Smooth muscle cell (in vitro differentiated cells): Measurements from ENCODE around the gene RABEP2. TPM values are rescaled to one million over a fixed set of nuclear protein-coding genes. Genes with fewer than 3 reads are reported as not detected.

ENCODE experiments used
- DNase-seq: peaks from one replicate; lab custom pipeline; 2025; ENCODE audit not compliant: unreplicated experiment; lab: John Stamatoyannopoulos, UW
- H2AFZ ChIP-seq: fragments of 200-600 bp; sonication (generic); 2 replicates; pipeline ENCODE4 v1.6.0; 2016; ENCODE audit warnings: antibody characterized with exemption, low read depth, mild to moderate bottlenecking
- H3F3A ChIP-seq: fragments of 200-600 bp; sonication (generic); 2 replicates; pipeline ENCODE4 v1.6.0; 2017; ENCODE audit warnings: antibody characterized with exemption, low read depth
- H3K27ac ChIP-seq: fragments of 200-600 bp; sonication (generic); 2 replicates; pipeline ENCODE4 v1.5.1; 2016; ENCODE audit warnings: low read depth, mild to moderate bottlenecking
- H3K27me3 ChIP-seq: fragments of 200-600 bp; sonication (generic); 2 replicates; pipeline ENCODE4 v1.6.1; 2016; ENCODE audit warnings: low read depth, mild to moderate bottlenecking
- H3K36me3 ChIP-seq: fragments of 200-600 bp; sonication (generic); 2 replicates; pipeline ENCODE4 v1.5.1; 2016; ENCODE audit warnings: low read depth
- H3K4me1 ChIP-seq: fragments of 200-600 bp; sonication (generic); 2 replicates; pipeline ENCODE4 v1.5.1; 2016; ENCODE audit warnings: low read depth
- H3K4me2 ChIP-seq: fragments of 200-600 bp; sonication (generic); 2 replicates; pipeline ENCODE4 v1.6.0; 2016; ENCODE audit warnings: mild to moderate bottlenecking
- H3K4me3 ChIP-seq: fragments of 200-600 bp; sonication (generic); 2 replicates; pipeline ENCODE4 v1.5.1; 2016; ENCODE audit warnings: mild to moderate bottlenecking
- H3K79me2 ChIP-seq: fragments of 200-600 bp; sonication (generic); 2 replicates; pipeline ENCODE4 v1.6.0; 2016; ENCODE audit warnings: low read depth, mild to moderate bottlenecking
- H3K9ac ChIP-seq: fragments of 200-600 bp; sonication (generic); 2 replicates; pipeline ENCODE4 v1.6.0; 2016; ENCODE audit warnings: low read depth
- H3K9me3 ChIP-seq: fragments of 200-600 bp; sonication (generic); replicated peaks from 2 replicates; pipeline ENCODE4 v1.5.1; 2016; ENCODE audit warnings: low read depth
- H4K20me1 ChIP-seq: fragments of 200-600 bp; sonication (generic); 2 replicates; pipeline ENCODE4 v1.6.0; 2016; ENCODE audit warnings: low read depth
- WGBS: methylation state at CpG from one replicate; pipeline ENCODE4 v1.1.7; 2016; ENCODE audit warnings: low lambda C conversion rate; 5-methylcytosine and 5-hydroxymethylcytosine counted together
- polyA plus RNA-seq: library from polyadenylated mRNA; unstranded; fragments of >200 nt; fragmentation: Nextera tagmentation; extraction: Ambion mirVana; gene quantifications from 2 replicates; pipeline ENCODE4 v1.2.1, GENCODE V29; 2016
- total RNA-seq: library from RNA; depleted of rRNA; stranded (reverse); fragments of >200 nt; gene quantifications from 2 replicates; pipeline ENCODE4 v1.2.3, GENCODE V29; 2014
- TF ChIP-seq, protein P1 (sequence below): fragments of 200-600 bp; sonication (generic); IDR thresholded peaks from 2 replicates; pipeline ENCODE4 v1.5.1; 2017; ENCODE audit warnings: borderline replicate concordance, mild to moderate bottlenecking, antibody characterized with exemption; ENCODE audit not compliant: insufficient read depth, poor library complexity, severe bottlenecking

The RABEP2 gene
- total and polyA plus RNA-seq, 2 experiments from 2014 or later: 14.7 to 16.6 TPM

DNA sequence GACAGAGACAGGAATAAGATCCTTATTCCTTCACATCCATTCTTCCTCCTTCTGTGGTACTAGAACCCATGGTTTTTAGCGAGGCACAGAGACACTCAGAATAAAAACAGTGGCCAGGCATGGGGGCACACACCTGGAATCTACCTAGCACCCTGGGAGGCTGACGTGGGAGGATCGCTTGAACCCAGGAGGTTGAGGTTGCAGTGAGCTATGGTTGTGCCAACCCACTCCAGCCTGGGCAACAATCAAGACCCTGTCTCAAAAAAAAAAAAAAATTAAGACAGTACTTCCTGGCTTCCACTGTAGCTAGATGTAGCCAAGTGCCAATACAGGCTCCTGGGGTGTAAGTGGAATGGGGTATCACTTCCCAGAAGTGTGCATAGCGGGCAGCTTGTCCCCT lies 42.1 kb upstream of the RABEP2 start:
- H3K36me3 ChIP-seq: no peaks in the 10 kb centered on the region
- no peaks in the 10 kb centered on the region for H3F3A ChIP-seq
- H3K79me2 ChIP-seq: no peaks in the 10 kb centered on the region
- DNase-seq: no peak
- no peaks in the 10 kb centered on the region for H3K27me3 ChIP-seq
- no peak overlapping the region for H3K4me3 ChIP-seq
- no peaks in the 10 kb centered on the region for H4K20me1 ChIP-seq
- no peaks in the 10 kb centered on the region for H3K4me1 ChIP-seq
- H3K9me3 ChIP-seq: no peaks in the 10 kb centered on the region
- TF ChIP-seq, protein P1, sequence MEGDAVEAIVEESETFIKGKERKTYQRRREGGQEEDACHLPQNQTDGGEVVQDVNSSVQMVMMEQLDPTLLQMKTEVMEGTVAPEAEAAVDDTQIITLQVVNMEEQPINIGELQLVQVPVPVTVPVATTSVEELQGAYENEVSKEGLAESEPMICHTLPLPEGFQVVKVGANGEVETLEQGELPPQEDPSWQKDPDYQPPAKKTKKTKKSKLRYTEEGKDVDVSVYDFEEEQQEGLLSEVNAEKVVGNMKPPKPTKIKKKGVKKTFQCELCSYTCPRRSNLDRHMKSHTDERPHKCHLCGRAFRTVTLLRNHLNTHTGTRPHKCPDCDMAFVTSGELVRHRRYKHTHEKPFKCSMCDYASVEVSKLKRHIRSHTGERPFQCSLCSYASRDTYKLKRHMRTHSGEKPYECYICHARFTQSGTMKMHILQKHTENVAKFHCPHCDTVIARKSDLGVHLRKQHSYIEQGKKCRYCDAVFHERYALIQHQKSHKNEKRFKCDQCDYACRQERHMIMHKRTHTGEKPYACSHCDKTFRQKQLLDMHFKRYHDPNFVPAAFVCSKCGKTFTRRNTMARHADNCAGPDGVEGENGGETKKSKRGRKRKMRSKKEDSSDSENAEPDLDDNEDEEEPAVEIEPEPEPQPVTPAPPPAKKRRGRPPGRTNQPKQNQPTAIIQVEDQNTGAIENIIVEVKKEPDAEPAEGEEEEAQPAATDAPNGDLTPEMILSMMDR: no peak
- no peak overlapping the region for H3K9ac ChIP-seq
- no peak overlapping the region for H3K4me2 ChIP-seq
- no peak overlapping the region for H2AFZ ChIP-seq
- H3K27ac ChIP-seq: no peak overlapping the region
- 90% methylated on average over 4 of the region's 4 CpGs for WGBS

DNA sequence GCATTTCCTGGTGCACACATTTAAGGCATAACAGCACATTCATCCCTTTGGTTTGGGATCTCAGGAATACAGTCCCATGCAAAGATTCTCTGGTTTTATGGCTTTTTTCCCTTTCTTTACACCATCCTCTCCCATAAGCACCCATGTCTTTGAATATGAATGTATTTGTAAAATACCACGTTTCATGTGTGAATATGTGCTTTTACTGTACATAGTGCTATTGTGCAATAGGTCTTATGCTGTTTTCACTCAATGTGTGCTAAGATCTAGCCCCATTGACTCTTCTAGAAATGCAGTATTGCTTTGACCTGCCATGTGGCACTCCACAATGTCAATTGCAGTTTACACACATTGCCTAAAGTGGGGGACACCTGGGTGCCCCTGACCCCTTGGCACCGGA lies 39.5 kb upstream of the RABEP2 start:
- H3K4me3 ChIP-seq: no peak overlapping the region
- no peak overlapping the region for H3K4me2 ChIP-seq
- DNase-seq: no peak

DNA sequence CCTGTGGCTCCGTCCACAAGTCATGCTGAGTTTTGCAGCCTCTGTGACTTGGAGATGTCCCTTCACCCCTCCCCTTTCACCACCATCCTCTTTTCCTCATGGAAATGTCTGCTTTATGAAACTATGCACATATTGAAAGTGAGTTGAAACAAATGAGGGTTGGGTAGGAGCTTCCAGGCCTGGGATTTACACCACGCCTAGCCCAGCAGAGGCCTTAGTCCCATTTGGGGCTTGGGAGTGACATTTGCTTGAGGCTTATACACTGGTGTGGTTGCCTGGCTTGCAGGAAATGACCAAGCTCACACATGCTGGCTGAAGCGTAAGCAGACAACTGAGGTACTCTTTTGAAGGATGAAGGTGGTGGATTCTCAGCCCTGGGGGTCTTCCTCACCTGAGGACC lies 39.0 kb upstream of the RABEP2 start:
- no peaks in the 10 kb centered on the region for H3K4me1 ChIP-seq
- no peak for DNase-seq
- H3K27ac ChIP-seq: no peak overlapping the region
- H3K4me2 ChIP-seq: no peak overlapping the region
- H3K4me3 ChIP-seq: no peak overlapping the region
- TF ChIP-seq, protein P1: no peak
- 95% methylated on average over 3 of the region's 3 CpGs for WGBS
- no peak overlapping the region for H3K9ac ChIP-seq
- H3K27me3 ChIP-seq: no peaks in the 10 kb centered on the region
- H3F3A ChIP-seq: no peaks in the 10 kb centered on the region
- H2AFZ ChIP-seq: no peak overlapping the region
- no peaks in the 10 kb centered on the region for H3K9me3 ChIP-seq
- no peaks in the 10 kb centered on the region for H3K79me2 ChIP-seq
- no peaks in the 10 kb centered on the region for H4K20me1 ChIP-seq
- H3K36me3 ChIP-seq: peaks cover 4% of the 10 kb centered on the region

More for the DNA sequence above, 39.5 kb upstream of the RABEP2 start:
- WGBS: 96% methylated on average over 2 of the region's 2 CpGs
- no peaks in the 10 kb centered on the region for H3K4me1 ChIP-seq
- H3K9me3 ChIP-seq: no peaks in the 10 kb centered on the region
- no peaks in the 10 kb centered on the region for H3K27me3 ChIP-seq
- no peaks in the 10 kb centered on the region for H3F3A ChIP-seq
- H3K36me3 ChIP-seq: peaks cover 4% of the 10 kb centered on the region
- no peaks in the 10 kb centered on the region for H4K20me1 ChIP-seq
- H2AFZ ChIP-seq: no peak overlapping the region
- no peak overlapping the region for H3K9ac ChIP-seq
- no peak overlapping the region for H3K27ac ChIP-seq
- no peaks in the 10 kb centered on the region for H3K79me2 ChIP-seq
- TF ChIP-seq, protein P1: no peak

DNA sequence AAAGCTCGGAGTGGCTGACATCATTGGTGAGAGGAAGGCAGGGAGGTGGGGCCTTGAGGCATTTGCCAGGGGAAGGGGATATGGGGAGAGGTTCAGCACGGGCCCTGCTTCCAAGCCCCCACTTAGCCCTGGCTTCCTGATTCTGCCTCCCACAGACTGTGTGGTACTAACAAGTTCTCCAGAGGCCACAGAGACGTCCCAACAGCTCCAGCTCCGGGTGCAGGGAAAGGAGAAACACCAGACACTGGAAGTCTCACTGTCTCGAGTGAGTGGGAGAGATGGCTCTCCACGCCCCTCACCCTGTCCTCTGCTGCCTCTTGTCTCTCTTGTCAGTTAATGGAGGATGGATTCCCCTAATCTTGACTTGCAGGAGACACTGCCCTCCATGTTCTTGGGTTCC lies 33.8 kb upstream of the RABEP2 start:
- Histone ChIP-seq H3K27me3 (no peaks in the 10 kb centered on the region), H3K4me2 (no peak overlapping the region), H3K4me3 (no peak overlapping the region), H3K36me3 (peaks cover 4% of the 10 kb centered on the region), H3K9ac (no peak overlapping the region), H4K20me1 (no peaks in the 10 kb centered on the region), H3K9me3 (no peaks in the 10 kb centered on the region), H3F3A (no peaks in the 10 kb centered on the region), H2AFZ (no peak overlapping the region), H3K4me1 (no peaks in the 10 kb centered on the region), H3K79me2 (peaks cover 3% of the 10 kb centered on the region), H3K27ac (no peak overlapping the region)
- TF ChIP-seq, protein P1: no peak
- WGBS: 94% methylated on average over 6 of the region's 6 CpGs
- DNase-seq: no peak
